GM19035 (cell line): ENCODE measurements around the gene RADX.

Experiments used
- ATAC-seq: cut with Tn5 transposase; IDR thresholded peaks from one replicate; pipeline ENCODE4 v1.9.1; 2021; ENCODE audit not compliant: unreplicated experiment

The RADX gene

DNA sequence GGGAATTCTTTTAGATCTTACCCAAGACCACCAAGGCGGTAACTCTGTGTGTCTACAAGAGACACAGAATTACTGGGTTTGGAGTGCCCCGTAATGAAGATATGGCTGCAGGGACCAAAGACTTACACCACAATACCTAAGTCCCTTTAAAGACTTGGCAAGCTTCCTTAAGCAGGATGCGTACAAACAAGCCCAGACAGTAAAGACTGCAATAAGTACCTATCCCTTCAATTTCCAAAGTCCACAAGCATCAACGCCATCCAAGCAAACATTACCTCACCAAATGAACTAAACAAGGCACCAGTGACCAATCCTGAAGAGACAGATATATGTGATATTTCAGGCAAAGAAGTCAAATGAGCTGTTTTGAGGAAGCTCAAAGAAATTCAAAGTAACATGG is 72.4 kb downstream of the RADX start:
- no peak for ATAC-seq

- no peak for ATAC-seq
Measured at GRCh38 chrX:106692425-106693065, 80.8 kb downstream of the RADX start.

DNA sequence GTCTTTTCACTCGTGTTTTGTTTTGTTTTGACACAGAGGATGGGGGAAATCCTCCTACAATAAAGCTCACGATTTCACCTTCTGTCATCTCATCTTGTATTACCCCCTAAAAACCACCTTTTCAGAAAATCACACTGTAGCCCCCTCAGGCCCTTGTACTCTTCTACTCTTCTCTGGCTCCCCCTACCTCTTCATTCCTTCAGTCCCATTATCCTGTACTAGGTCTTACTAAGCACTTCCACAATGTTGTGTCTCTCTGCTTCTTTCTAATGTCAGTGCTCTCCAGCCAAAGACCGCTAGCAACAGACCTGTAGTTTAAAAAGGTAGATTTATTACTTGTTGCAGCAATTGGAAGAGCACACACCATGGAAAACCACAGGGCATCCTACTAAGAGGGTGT is 84.7 kb downstream of the RADX start:
- no peak for ATAC-seq

DNA sequence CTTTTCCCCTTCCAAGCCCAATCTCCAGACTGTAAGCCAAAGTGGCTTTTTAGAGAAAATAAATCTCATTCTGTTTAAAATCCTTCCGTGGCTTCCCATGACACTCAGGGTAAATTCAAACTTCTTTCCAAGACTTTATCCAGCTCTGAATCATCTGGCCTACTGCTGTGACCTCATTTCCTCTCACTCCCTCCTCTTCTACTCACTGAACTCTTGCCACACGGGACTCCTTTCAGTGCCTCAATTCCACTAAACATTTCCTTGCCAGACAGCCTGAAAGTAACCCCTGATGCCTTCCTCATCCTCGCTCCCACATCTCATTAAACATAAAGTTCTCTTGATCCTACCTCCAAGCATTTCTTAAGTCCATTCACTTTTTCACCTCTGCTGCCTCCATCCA is 86.9 kb downstream of the RADX start:
- ATAC-seq: no peak

GRCh38 chrX:106702636-106703035 is 90.9 kb downstream of the RADX start:
- no peak for ATAC-seq

DNA sequence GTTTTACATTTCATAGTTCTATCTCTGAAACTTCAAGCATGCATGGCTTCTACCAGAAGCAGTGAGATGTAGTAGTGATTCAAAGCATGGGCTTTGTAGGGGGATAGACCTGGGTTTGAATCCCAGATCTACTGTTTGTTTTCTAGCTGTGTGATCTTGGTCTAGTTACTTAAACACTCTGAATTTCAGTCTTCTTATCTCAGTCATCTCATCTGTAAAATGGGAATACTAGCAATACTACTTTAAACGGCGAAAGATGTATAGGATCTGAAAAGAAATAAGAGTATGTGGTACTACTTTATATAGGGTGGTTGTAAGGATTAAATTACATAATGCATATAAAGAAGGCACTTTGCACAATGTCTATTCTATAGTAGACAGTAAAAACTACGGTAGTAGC is 94.7 kb downstream of the RADX start:
- ATAC-seq: no peak

DNA sequence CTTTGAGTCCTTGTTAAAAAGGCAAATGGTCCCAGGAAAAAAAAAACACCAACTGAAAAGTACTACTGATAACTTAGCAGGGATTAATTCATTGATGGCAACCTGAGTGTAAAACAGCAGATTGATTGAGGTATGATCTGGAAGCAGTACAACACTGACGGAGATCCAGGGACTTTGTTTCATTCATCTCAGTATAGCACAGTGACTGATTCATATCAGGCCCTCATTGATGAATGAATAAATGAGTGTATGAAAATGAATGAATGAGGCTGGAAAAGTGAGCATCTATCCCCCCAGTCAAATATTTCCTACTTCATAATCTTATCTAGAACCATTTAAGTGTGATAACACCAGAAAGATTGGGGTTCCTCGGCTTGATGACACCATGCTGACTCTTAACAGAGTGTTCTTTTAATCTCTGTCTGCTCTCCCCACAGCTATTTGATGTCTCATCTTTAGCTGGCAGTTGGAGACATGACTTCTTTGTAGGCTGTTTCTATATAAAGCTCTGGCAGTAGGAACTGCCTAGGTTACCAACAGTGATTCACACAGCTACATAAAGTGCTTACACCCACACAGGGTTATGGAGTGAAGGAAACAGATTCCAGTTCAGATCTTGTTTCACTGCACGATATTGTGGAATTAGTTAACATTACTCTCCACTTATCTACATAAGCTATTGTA is 96.1 kb downstream of the RADX start:
- no peak for ATAC-seq

GRCh38 chrX:106710771-106711170 is 99.0 kb downstream of the RADX start:
- ATAC-seq: no peak

- no peak for ATAC-seq
Measured at GRCh38 chrX:106711375-106711774, 99.6 kb downstream of the RADX start.

DNA sequence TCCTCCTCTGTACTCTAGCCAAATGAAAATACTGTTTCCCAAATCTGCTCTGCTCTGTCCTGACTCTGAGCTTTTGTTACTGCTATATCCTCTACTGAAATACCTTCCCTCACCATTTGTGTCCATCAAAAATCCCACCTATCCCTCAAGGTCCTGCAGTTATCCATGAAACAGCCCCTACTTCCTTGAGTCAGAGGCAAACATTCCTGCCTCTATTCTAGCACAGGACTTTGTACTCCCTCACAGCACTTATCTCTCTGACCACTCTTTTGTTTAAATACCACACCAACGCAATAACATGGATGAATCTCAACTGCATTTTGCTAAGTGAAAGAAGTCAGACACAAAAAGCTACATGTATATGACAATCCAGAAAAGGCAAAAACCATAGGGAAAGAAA is 104.2 kb downstream of the RADX start:
- no peak for ATAC-seq

DNA sequence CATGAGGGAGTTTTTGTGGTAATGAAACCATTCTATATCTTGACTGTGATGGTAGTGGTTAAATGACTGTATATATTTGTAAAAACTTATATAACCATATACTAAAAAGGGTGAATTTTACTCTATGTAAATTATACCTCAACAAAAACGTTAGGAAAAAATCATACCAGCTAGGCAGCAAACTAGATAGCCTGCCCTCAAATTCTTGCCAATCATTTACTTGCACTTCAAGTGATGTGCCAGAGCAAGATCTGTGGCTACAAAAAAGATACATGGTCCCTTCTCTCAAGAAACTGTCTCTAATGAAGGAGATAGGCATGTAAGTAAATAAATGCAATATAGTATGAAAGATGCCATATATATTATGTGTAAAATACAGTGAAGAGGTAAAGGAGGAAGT is 104.7 kb downstream of the RADX start:
- no peak for ATAC-seq

DNA sequence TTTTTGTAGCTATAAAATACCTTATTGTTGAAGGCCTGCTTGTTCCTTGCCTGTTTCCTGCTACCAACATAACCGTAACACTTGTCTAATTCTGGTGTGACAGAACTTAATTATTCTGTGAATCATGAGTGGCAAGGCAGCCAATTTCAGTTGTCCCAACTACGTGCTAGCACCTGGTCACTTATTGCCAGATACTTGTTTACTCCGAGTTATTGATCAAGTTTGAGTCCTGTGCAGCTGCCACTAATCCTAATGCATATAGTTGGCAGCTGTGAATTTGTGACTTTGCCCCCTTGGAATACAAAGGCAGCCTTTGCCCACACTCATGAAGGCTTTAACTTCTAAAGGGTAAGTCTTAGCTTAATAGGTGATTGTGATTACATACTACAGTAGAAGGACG is 106.9 kb downstream of the RADX start:
- no peak for ATAC-seq

DNA sequence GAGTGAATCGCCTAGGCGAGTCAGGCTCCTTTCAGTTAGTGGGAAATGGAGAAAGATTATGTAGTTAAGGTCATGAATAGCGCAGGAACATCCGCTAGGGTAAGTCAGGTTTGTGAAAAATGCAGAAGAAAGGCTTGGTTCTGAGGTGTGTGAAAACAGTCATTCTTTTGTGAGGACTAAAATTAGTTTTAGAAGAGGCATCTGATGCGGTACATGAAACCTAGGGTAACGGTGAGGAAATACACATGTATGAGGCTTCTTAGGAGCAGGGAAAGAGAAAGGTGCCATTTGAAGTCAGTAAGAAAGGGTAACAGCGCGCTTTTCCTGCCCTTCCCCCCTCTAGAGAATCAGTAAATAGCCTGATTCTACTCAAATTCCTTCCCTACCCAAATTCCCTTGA is 114.2 kb downstream of the RADX start:
- no peak for ATAC-seq

DNA sequence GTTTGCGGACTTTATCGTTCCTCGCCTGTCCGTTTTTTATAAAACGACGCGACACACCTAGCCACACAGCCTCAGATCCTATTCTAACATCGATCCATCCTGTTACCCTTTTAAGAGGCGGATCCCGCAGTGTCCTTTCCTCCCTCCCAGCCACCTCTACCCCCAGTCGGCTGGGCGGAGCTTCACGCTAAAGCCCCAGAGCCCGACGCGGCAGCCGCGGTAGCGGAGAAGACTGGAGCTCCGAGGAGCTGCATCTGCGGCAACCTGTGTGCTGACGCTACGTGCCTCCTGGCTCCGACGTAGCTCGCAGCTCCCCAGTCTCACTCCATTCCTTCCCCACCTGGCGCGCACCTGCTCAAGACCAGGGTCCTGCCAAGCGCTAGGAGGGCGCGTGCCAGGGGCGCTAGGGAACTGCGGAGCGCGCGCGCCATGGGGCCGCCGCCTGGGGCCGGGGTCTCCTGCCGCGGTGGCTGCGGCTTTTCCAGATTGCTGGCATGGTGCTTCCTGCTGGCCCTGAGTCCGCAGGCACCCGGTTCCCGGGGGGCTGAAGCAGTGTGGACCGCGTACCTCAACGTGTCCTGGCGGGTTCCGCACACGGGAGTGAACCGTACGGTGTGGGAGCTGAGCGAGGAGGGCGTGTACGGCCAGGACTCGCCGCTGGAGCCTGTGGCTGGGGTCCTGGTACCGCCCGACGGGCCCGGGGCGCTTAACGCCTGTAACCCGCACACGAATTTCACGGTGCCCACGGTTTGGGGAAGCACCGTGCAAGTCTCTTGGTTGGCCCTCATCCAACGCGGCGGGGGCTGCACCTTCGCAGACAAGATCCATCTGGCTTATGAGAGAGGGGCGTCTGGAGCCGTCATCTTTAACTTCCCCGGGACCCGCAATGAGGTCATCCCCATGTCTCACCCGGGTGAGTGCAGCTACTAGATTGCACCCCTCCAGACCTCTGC is 115.0 kb downstream of the RADX start, which contains the start of gene RNF128:
RNF128 (plus strand) TSS at position 217 of the 953 bp plus-strand sequence; CDS start at position 430, 213 bp downstream.
- no peak for ATAC-seq

- no peak for ATAC-seq
Measured at GRCh38 chrX:106728337-106728736, 116.6 kb downstream of the RADX start.
